Ectodermal cell (in vitro differentiated cells): ENCODE data around the gene RAB3B. TPM values are rescaled to one million over a fixed set of nuclear protein-coding genes. Genes with fewer than 3 reads are reported as not detected.
"Not testable (repeated sequence)": the region's sequence is repeated elsewhere in the genome, so short reads cannot be mapped to it uniquely, and the experiment has no call there.

ENCODE experiments used
- H3K27ac ChIP-seq: 2 replicates; pipeline ENCODE4 v1.7.0; 2013; ENCODE audit warnings: mild to moderate bottlenecking, low read depth, low read length; ENCODE audit not compliant: insufficient read depth, poor library complexity, severe bottlenecking
- H3K27me3 ChIP-seq: 2 replicates; pipeline ENCODE4 v1.7.0; 2013; ENCODE audit warnings: mild to moderate bottlenecking, low read length; ENCODE audit not compliant: insufficient read depth, control insufficient read depth, poor library complexity, severe bottlenecking
- H3K36me3 ChIP-seq: one replicate; pipeline ENCODE4 v1.7.0; 2013; ENCODE audit warnings: low read length; ENCODE audit not compliant: control insufficient read depth, insufficient read depth
- H3K4me1 ChIP-seq: one replicate; pipeline ENCODE4 v1.7.0; 2013; ENCODE audit warnings: low read length; ENCODE audit not compliant: control insufficient read depth, insufficient read depth
- H3K4me3 ChIP-seq: 2 replicates; pipeline ENCODE4 v1.7.0; 2013; ENCODE audit warnings: low read depth, low read length, control low read depth; ENCODE audit not compliant: insufficient read depth
- H3K9me3 ChIP-seq: 2 replicates; pipeline ENCODE4 v1.7.0; 2013; ENCODE audit warnings: mild to moderate bottlenecking, low read length, moderate library complexity; ENCODE audit not compliant: control insufficient read depth
- WGBS, 2 experiments: methylation state at CpG; one replicate each; pipeline ENCODE4 v1.1.7; 2013; ENCODE audit warnings: missing lambda C conversion rate in 2 of 2; 5-methylcytosine and 5-hydroxymethylcytosine counted together
- polyA plus RNA-seq, 4 experiments: library from polyadenylated mRNA; stranded (reverse); fragments of 50-300 nt; gene quantifications; one replicate each; pipeline ENCODE4 v1.2.3, GENCODE V29; 2013

Gene RAB3B
- polyA plus RNA-seq (2013, experiment 1 of 4): 17.9 TPM
- 20.8 TPM for polyA plus RNA-seq (2013, experiment 2 of 4)
- polyA plus RNA-seq (2013, experiment 3 of 4): 14.6 TPM
- 17.5 TPM for polyA plus RNA-seq (2013, experiment 4 of 4)

- peaks cover 9% of the 10 kb centered on the region for H3K27me3 ChIP-seq
- no peak within 1 kb of the TSS for H3K27ac ChIP-seq
- no peaks in the 10 kb centered on the region for H3K9me3 ChIP-seq
- H3K4me1 ChIP-seq: no peaks in the 10 kb centered on the region
- WGBS, 2 experiments: 0 to 1% methylated on average over 46 of the region's 46 CpGs
- no peaks in the 10 kb centered on the region for H3K36me3 ChIP-seq
- H3K4me3 ChIP-seq: peak within 1 kb of the TSS; percentile 72
Observed at GRCh38 chr1:51990478-51990965, at the start of gene RAB3B. TSS of gene RAB3B (minus strand) at chr1:51990700. CDS start at chr1:51977117, 13,583 bp downstream.

GRCh38 chr1:52037909-52038308 lies 47.4 kb upstream of the RAB3B start:
- H3K36me3 ChIP-seq: peaks cover 4% of the 10 kb centered on the region
- H3K27me3 ChIP-seq: no peaks in the 10 kb centered on the region
- H3K9me3 ChIP-seq: no peaks in the 10 kb centered on the region
- 87 to 97% methylated on average over 1 of the region's 1 CpG for WGBS, 2 experiments
- no peaks in the 10 kb centered on the region for H3K4me1 ChIP-seq
- H3K27ac ChIP-seq: no peak overlapping the region
- H3K4me3 ChIP-seq: no peak overlapping the region

GRCh38 chr1:52037402-52037814 lies 46.9 kb upstream of the RAB3B start:
- H3K4me1 ChIP-seq: no peaks in the 10 kb centered on the region
- peaks cover 4% of the 10 kb centered on the region for H3K36me3 ChIP-seq
- no peak overlapping the region for H3K27ac ChIP-seq
- WGBS, 2 experiments: 89 to 95% methylated on average over 5 of the region's 5 CpGs
- no peaks in the 10 kb centered on the region for H3K27me3 ChIP-seq
- no peaks in the 10 kb centered on the region for H3K9me3 ChIP-seq
- H3K4me3 ChIP-seq: no peak overlapping the region

- Histone ChIP-seq H3K36me3 (no peaks in the 10 kb centered on the region), H3K9me3 (no peaks in the 10 kb centered on the region), H3K4me3 (peak overlapping the region; percentile 91), H3K27ac (no peak overlapping the region), H3K27me3 (no peaks in the 10 kb centered on the region), H3K4me1 (no peaks in the 10 kb centered on the region)
- WGBS, 2 experiments: 93% methylated on average over 2 of the region's 2 CpGs; no CpG with 5 or more reads in 1 of the 2 experiments
Observed at GRCh38 chr1:52034050-52034384, 43.5 kb upstream of the RAB3B start.

GRCh38 chr1:52033190-52034049 lies 42.9 kb upstream of the RAB3B start, which contains the start of gene KTI12:
TSS of gene KTI12 (minus strand) at chr1:52033810. CDS start at chr1:52033761, 49 bp downstream.
- Histone ChIP-seq H3K36me3 (no peaks in the 10 kb centered on the region), H3K27ac (peak within 1 kb of the TSS; percentile 41), H3K4me1 (no peaks in the 10 kb centered on the region), H3K4me3 (peak within 1 kb of the TSS; percentile 91), H3K9me3 (no peaks in the 10 kb centered on the region), H3K27me3 (no peaks in the 10 kb centered on the region)
- WGBS, 2 experiments: 5 to 7% methylated on average over 76 to 78 of the region's 78 CpGs

- WGBS, 2 experiments: 17 to 19% methylated on average over 24 of the region's 24 CpGs
- H3K9me3 ChIP-seq: no peaks in the 10 kb centered on the region
- H3K4me1 ChIP-seq: no peaks in the 10 kb centered on the region
- H3K4me3 ChIP-seq: peak overlapping the region; percentile 91
- H3K27me3 ChIP-seq: no peaks in the 10 kb centered on the region
- H3K27ac ChIP-seq: no peak overlapping the region
- no peaks in the 10 kb centered on the region for H3K36me3 ChIP-seq
Observed at GRCh38 chr1:52032785-52033131, 42.3 kb upstream of the RAB3B start.

- no peaks in the 10 kb centered on the region for H3K36me3 ChIP-seq
- H3K4me3 ChIP-seq: peak overlapping the region; percentile 91
- no peaks in the 10 kb centered on the region for H3K27me3 ChIP-seq
- H3K9me3 ChIP-seq: no peaks in the 10 kb centered on the region
- H3K27ac ChIP-seq: no peak overlapping the region
- 67 to 80% methylated on average over 5 of the region's 5 CpGs for WGBS, 2 experiments
- no peaks in the 10 kb centered on the region for H3K4me1 ChIP-seq
Observed at GRCh38 chr1:52032124-52032784, 41.8 kb upstream of the RAB3B start.

- not testable (repeated sequence) for H3K4me3 ChIP-seq, H3K27ac ChIP-seq, H3K9me3 ChIP-seq, H3K36me3 ChIP-seq, H3K27me3 ChIP-seq, H3K4me1 ChIP-seq
- WGBS, 2 experiments: 91 to 97% methylated on average over 4 to 5 of the region's 5 CpGs
Observed at GRCh38 chr1:52028839-52029238, 38.3 kb upstream of the RAB3B start.

GRCh38 chr1:52028328-52028727 lies 37.8 kb upstream of the RAB3B start:
- no peaks in the 10 kb centered on the region for H3K4me1 ChIP-seq
- WGBS, 2 experiments: 92 to 100% methylated on average over 1 of the region's 1 CpG
- H3K27ac ChIP-seq: no peak overlapping the region
- no peak overlapping the region for H3K4me3 ChIP-seq
- no peaks in the 10 kb centered on the region for H3K27me3 ChIP-seq
- no peaks in the 10 kb centered on the region for H3K9me3 ChIP-seq
- H3K36me3 ChIP-seq: peaks cover 13% of the 10 kb centered on the region

GRCh38 chr1:52026278-52026677 lies 35.8 kb upstream of the RAB3B start:
- no peaks in the 10 kb centered on the region for H3K27me3 ChIP-seq
- WGBS, 2 experiments: 89 to 95% methylated on average over 2 of the region's 2 CpGs
- peaks cover 22% of the 10 kb centered on the region for H3K36me3 ChIP-seq
- no peak overlapping the region for H3K4me3 ChIP-seq
- H3K27ac ChIP-seq: no peak overlapping the region
- H3K9me3 ChIP-seq: no peaks in the 10 kb centered on the region
- H3K4me1 ChIP-seq: no peaks in the 10 kb centered on the region
